Activated naive CD8-positive, alpha-beta T cell (primary cell): ENCODE results near the gene MAB21L2.

ENCODE experiments used
- H3K27ac Mint-ChIP-seq: one replicate; pipeline ENCODE4 v1.8.0; 2021; ENCODE audit warnings: mixed read lengths
- H3K27me3 Mint-ChIP-seq: one replicate; pipeline ENCODE4 v1.8.0; 2021; ENCODE audit warnings: mixed read lengths
- H3K36me3 Mint-ChIP-seq: one replicate; pipeline ENCODE4 v1.8.0; 2021; ENCODE audit warnings: mixed read lengths
- H3K4me1 Mint-ChIP-seq: one replicate; pipeline ENCODE4 v1.8.0; 2021; ENCODE audit warnings: low read depth, mixed read lengths
- H3K4me3 Mint-ChIP-seq: one replicate; pipeline ENCODE4 v1.8.0; 2021; ENCODE audit warnings: mild to moderate bottlenecking, mixed read lengths
- H3K9me3 Mint-ChIP-seq: one replicate; pipeline ENCODE4 v1.8.0; 2021; ENCODE audit warnings: low read depth, mixed read lengths

The MAB21L2 gene

DNA sequence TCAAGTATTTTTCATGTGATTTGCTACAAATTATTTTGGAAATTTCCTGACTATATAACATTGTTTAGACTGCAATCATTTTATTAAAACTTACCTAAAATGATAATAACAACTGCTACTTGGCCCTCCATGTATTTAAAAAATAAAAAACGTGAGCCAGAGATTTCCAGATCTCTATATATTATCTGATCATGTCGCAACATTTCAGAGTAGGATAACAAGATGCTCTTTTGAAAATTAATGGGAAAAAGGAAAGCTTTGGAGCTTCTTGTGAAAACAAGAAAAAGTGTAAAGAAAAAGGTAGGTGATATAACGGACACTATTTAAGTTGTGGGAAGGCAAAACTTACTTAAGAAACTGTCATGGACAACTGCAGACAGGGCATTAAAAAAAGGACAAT is 14.9 kb upstream of the MAB21L2 start:
- H3K27me3 Mint-ChIP-seq = no peaks in the 10 kb centered on the region
- H3K4me3 Mint-ChIP-seq = no peak overlapping the region
- H3K36me3 Mint-ChIP-seq = peaks cover 27% of the 10 kb centered on the region
- H3K27ac Mint-ChIP-seq = no peak overlapping the region
- no peaks in the 10 kb centered on the region for H3K9me3 Mint-ChIP-seq
- H3K4me1 Mint-ChIP-seq = no peaks in the 10 kb centered on the region

DNA sequence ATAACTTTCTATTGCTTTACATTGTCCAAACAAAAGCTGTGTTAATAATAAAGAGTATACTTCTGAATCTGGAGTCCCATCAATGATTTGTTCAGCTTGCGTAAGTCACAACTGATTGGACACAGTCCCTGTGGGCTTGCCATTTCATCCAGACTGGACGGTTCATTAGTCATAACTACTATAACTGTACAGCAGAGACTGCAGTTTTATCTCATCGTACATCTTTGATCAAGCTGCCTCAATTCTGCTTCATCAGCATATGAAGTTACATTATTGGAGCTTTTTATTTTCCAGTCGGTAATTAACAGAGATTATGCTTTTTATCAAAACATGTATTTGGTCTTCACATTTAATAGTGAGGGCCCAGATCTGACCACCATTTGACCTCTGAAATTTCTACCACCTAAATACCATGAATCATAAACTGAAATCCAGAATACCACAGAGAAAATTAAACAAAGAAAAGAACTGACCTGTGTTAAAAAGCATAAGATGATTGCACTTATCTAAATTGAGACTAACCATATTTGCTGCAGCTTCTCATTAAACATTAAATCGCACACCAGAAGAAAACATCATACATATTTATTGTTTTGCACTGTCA is 12.5 kb upstream of the MAB21L2 start:
- H3K27ac Mint-ChIP-seq = no peak overlapping the region
- H3K4me3 Mint-ChIP-seq = no peak overlapping the region
- peaks cover 7% of the 10 kb centered on the region for H3K4me1 Mint-ChIP-seq
- no peaks in the 10 kb centered on the region for H3K9me3 Mint-ChIP-seq
- H3K36me3 Mint-ChIP-seq = peaks cover 22% of the 10 kb centered on the region
- H3K27me3 Mint-ChIP-seq = no peaks in the 10 kb centered on the region

- Mint-ChIP-seq H3K9me3 (no peaks in the 10 kb centered on the region), H3K4me3 (no peak overlapping the region), H3K36me3 (peaks cover 16% of the 10 kb centered on the region)
Observed at GRCh38 chr4:150569998-150570535, 11.9 kb upstream of the MAB21L2 start.

DNA sequence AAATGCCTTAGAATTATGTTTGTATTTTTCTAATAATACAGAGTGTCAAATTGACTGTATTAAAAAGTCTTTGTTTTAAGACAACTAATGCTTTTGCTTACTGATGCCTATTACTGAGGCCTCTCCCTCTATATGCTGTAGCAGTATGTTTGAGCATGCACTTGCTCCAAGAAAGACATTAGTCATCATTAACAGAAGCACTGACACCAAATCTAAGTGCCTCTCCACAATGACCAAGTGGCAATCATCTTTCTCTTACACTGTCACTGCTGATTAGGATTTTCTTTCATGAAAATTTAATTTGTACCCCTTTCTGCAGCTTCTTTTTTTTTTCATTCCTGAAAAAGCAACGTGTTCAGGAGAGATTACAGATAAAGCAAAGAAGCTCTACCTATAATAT is 11.1 kb upstream of the MAB21L2 start:
- Mint-ChIP-seq H3K4me3 (no peak overlapping the region), H3K9me3 (no peaks in the 10 kb centered on the region)

More at GRCh38 chr4:150569998-150570535, 11.9 kb upstream of the MAB21L2 start:
- Mint-ChIP-seq H3K27ac (no peak overlapping the region), H3K4me1 (peaks cover 11% of the 10 kb centered on the region), H3K27me3 (no peaks in the 10 kb centered on the region)

GRCh38 chr4:150572704-150573504 is 9.0 kb upstream of the MAB21L2 start:
- Mint-ChIP-seq H3K27me3 (no peaks in the 10 kb centered on the region), H3K27ac (no peak overlapping the region), H3K4me1 (peaks cover 11% of the 10 kb centered on the region), H3K4me3 (no peak overlapping the region), H3K9me3 (no peaks in the 10 kb centered on the region), H3K36me3 (peaks cover 11% of the 10 kb centered on the region)

More for the DNA sequence above, 11.1 kb upstream of the MAB21L2 start:
- Mint-ChIP-seq H3K27me3 (no peaks in the 10 kb centered on the region), H3K36me3 (peaks cover 18% of the 10 kb centered on the region), H3K27ac (no peak overlapping the region), H3K4me1 (peaks cover 11% of the 10 kb centered on the region)

GRCh38 chr4:150573534-150573933 is 8.4 kb upstream of the MAB21L2 start:
- peaks cover 11% of the 10 kb centered on the region for H3K4me1 Mint-ChIP-seq
- H3K9me3 Mint-ChIP-seq = no peaks in the 10 kb centered on the region
- H3K27me3 Mint-ChIP-seq = no peaks in the 10 kb centered on the region
- H3K36me3 Mint-ChIP-seq = peaks cover 11% of the 10 kb centered on the region
- no peak overlapping the region for H3K27ac Mint-ChIP-seq
- H3K4me3 Mint-ChIP-seq = no peak overlapping the region

- H3K9me3 Mint-ChIP-seq = no peaks in the 10 kb centered on the region
- no peak overlapping the region for H3K4me3 Mint-ChIP-seq
- no peak overlapping the region for H3K27ac Mint-ChIP-seq
- H3K36me3 Mint-ChIP-seq = peaks cover 11% of the 10 kb centered on the region
- peaks cover 11% of the 10 kb centered on the region for H3K4me1 Mint-ChIP-seq
- H3K27me3 Mint-ChIP-seq = no peaks in the 10 kb centered on the region
Observed at GRCh38 chr4:150574678-150575077, 7.3 kb upstream of the MAB21L2 start.

DNA sequence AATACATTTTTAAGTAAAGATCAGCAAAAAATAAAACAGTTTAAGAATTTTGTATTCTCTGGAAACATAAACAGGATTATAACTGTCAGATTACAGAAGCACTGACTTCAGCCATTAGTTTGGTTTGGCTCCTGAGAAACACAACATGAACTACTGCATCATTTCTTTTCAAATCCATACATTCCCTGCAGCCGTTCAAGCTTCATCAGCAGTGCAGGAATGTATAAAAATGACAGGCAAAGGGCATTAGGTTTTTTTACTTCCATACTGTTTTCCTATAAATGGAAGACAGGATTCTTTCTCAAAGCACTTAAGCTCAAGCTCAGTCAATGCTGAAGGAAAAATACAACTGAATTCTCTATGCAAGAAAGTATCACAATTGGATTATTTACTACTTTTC is 4.2 kb upstream of the MAB21L2 start:
- Mint-ChIP-seq H3K4me3 (no peak overlapping the region), H3K9me3 (peaks cover 3% of the 10 kb centered on the region), H3K36me3 (peaks cover 18% of the 10 kb centered on the region), H3K27me3 (no peaks in the 10 kb centered on the region), H3K27ac (no peak overlapping the region), H3K4me1 (peaks cover 13% of the 10 kb centered on the region)

DNA sequence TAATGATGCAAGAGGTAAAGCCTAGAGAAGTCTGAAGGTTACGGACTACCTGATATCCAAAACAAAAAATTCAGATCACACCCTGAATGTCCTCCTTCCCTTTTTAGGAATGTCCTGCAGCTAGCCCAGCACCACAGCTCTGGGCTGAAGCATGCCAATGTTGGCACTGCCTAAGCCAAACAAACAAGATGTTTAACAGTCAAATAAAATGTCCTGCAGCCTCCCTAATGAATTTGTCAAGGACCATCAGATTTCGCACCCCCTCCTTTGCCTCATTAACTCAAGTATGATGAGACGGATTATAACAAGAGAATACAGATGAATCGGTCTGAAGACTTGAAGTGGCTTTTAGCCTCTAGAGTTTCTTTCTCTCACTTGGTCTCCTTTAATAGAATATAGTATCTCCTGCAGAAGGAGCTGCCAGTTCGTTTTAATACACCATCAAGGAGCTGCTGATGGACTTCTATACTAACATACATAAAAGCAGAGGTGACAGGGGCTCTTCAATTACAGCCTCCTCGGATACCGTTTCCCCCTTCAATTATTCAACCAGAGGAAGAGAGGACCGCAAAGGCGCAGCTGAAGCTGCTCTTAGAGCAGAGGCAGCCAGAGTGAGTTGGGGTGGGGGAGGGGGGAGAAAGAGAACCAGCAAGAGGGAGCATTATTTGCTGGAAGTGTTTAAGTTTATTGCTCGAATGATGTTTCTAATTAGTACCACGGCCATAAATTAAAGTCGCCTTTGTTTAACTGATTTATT is 3.0 kb upstream of the MAB21L2 start:
- peaks cover 3% of the 10 kb centered on the region for H3K9me3 Mint-ChIP-seq
- peaks cover 19% of the 10 kb centered on the region for H3K36me3 Mint-ChIP-seq
- no peak overlapping the region for H3K4me3 Mint-ChIP-seq

GRCh38 chr4:150579551-150580234 is 2.3 kb upstream of the MAB21L2 start:
- Mint-ChIP-seq H3K27ac (no peak overlapping the region), H3K36me3 (peaks cover 24% of the 10 kb centered on the region), H3K9me3 (peaks cover 3% of the 10 kb centered on the region), H3K27me3 (no peaks in the 10 kb centered on the region), H3K4me1 (peaks cover 4% of the 10 kb centered on the region), H3K4me3 (no peak overlapping the region)

More for the DNA sequence above, 3.0 kb upstream of the MAB21L2 start:
- Mint-ChIP-seq H3K27ac (no peak overlapping the region), H3K27me3 (no peaks in the 10 kb centered on the region), H3K4me1 (peaks cover 7% of the 10 kb centered on the region)

DNA sequence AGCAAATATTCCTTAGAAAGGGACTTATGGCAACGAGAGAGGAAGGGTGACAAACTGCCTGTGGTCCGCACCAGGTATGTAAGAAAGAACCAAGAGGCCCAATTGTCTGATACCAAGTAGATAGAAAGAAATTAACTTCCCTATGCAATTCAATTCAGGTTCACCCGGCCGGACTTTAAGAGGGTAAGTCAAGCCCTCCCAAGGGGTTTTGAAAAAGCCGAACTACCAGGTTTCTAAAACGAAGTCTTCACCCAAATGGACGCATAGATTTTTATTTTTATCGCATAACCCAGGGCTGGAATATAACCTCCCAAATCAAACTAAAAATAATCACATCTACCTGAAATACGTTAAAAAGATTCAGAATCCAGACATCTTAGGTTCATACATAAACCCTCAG is 1.6 kb upstream of the MAB21L2 start:
- peaks cover 24% of the 10 kb centered on the region for H3K36me3 Mint-ChIP-seq
- no peak overlapping the region for H3K27ac Mint-ChIP-seq
- H3K9me3 Mint-ChIP-seq = peaks cover 3% of the 10 kb centered on the region
- H3K4me1 Mint-ChIP-seq = peaks cover 2% of the 10 kb centered on the region
- H3K27me3 Mint-ChIP-seq = no peaks in the 10 kb centered on the region
- H3K4me3 Mint-ChIP-seq = no peak overlapping the region

DNA sequence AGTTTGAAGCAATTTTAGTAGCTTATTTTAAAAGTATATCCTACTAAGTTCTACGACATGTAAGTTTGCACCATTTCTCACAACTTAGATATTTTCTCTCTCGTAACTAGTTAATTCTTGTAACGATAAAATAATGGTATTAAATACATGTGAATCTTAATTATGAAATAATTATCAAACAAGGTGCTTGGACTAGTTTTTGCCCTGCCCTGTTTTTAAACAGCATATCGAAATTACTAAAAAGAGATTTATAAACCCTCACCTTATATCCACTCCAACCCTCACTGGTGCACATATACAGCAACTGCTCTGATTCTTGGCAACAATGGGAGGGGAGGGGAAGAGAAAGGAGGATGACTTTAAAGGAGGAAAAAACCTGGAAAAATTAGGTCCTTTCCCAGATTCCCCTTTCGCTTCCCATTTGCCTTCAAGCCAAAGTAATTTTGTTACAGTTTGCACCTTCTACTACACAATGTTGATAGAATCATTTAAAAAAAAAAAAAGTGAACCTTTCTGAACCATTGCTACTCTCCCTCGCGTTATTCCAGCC is 820 bp upstream of the MAB21L2 start:
- H3K4me3 Mint-ChIP-seq = no peak overlapping the region
- H3K9me3 Mint-ChIP-seq = peaks cover 3% of the 10 kb centered on the region
- H3K4me1 Mint-ChIP-seq = peaks cover 2% of the 10 kb centered on the region
- H3K27me3 Mint-ChIP-seq = no peaks in the 10 kb centered on the region
- H3K36me3 Mint-ChIP-seq = peaks cover 24% of the 10 kb centered on the region
- no peak overlapping the region for H3K27ac Mint-ChIP-seq

- H3K9me3 Mint-ChIP-seq = peaks cover 3% of the 10 kb centered on the region
- peaks cover 24% of the 10 kb centered on the region for H3K36me3 Mint-ChIP-seq
- no peak overlapping the region for H3K27ac Mint-ChIP-seq
- H3K27me3 Mint-ChIP-seq = no peaks in the 10 kb centered on the region
- peaks cover 2% of the 10 kb centered on the region for H3K4me1 Mint-ChIP-seq
- H3K4me3 Mint-ChIP-seq = no peak overlapping the region
Observed at GRCh38 chr4:150581641-150582051, 305 bp upstream of the MAB21L2 start.

- Mint-ChIP-seq H3K27me3 (no peaks in the 10 kb centered on the region), H3K27ac (no peak overlapping the region), H3K9me3 (peaks cover 3% of the 10 kb centered on the region), H3K4me3 (no peak overlapping the region), H3K4me1 (peaks cover 2% of the 10 kb centered on the region), H3K36me3 (peaks cover 24% of the 10 kb centered on the region)
Observed at GRCh38 chr4:150582873-150583286, 929 bp downstream of the MAB21L2 start.
